Right lobe of liver (tissue), 6 donors: ENCODE data around the gene ZBTB7C. TPM values are rescaled to one million over a fixed set of nuclear protein-coding genes. Genes with fewer than 3 reads are reported as not detected.

Experiments used
- ATAC-seq, 4 donors: fragments of 200-7000 bp; cut with Tn5 transposase; one replicate each; pipeline ENCODE4 v1.9.1; 2020; ENCODE audit warnings: mild to moderate bottlenecking in 4 of 4, moderate library complexity in 4 of 4
- DNase-seq, 3 donors: peaks; one replicate each; pipeline ENCODE4 v3.0.0-alpha.2; 2020
- H3K27ac ChIP-seq, 3 donors: fragments of 200-600 bp; one replicate each; pipeline ENCODE4 v1.8.0; 2022
- H3K27me3 ChIP-seq, 2 donors: fragments of 200-600 bp; one replicate each; pipeline ENCODE4 v1.8.0; 2022
- H3K36me3 ChIP-seq, 4 donors: fragments of 200-600 bp; sonication (generic) in 1 of 4; one replicate each; pipeline versions ENCODE4 v1.5.1 to v1.8.0; 2017 to 2022; ENCODE audit warnings: control low read depth in 1 of 4
- H3K4me1 ChIP-seq, 4 donors: fragments of 200-600 bp; sonication (generic) in 1 of 4; one replicate each; pipeline versions ENCODE4 v1.5.1 to v1.8.0; 2017 to 2022; ENCODE audit warnings: control low read depth in 1 of 4
- H3K4me3 ChIP-seq, 3 donors: fragments of 200-600 bp; one replicate each; pipeline ENCODE4 v1.8.0; 2022
- H3K9me3 ChIP-seq, 4 donors: fragments of 200-600 bp; sonication (generic) in 1 of 4; one replicate each; pipeline versions ENCODE4 v1.5.1 to v1.8.0; 2017 to 2022; ENCODE audit warnings: control low read depth in 1 of 4
- POLR2A ChIP-seq: fragments of 450-650 bp; IDR thresholded peaks from one replicate; pipeline ENCODE4 v1.6.1; 2017; ENCODE audit warnings: antibody characterized with exemption, mild to moderate bottlenecking
- WGBS: methylation state at CpG from one replicate; pipeline ENCODE4 v1.1.6; 2018; ENCODE audit warnings: low coverage, low lambda C conversion rate; ENCODE audit not compliant: insufficient coverage; ENCODE audit errors: missing lambda C conversion rate; 5-methylcytosine and 5-hydroxymethylcytosine counted together
- intact Hi-C, 2 donors: fragments of 100-400 bp; cut with DNase I; formaldehyde crosslinking; loops; one replicate each; pipeline versions ENCODE4 v1.11.2 to v1.14.1; 2022
- total RNA-seq, 6 experiments: library from RNA; depleted of rRNA in 2 of 6; stranded (reverse); fragments of >200 nt in 2 of 6; fragmentation: NEBNext Ultra II Directional in 3 of 6; extraction: Animal tissue kit (Norgen Biotek cat#: 25700) in 3 of 6; gene quantifications; one replicate each; pipeline versions ENCODE4 v1.1.0 to v1.2.4, GENCODE V29; 2016 to 2023
- TF ChIP-seq, protein P1 (sequence below), 4 donors: fragments of 200-600 bp in 3 of 4; fragments of 450-650 bp in 1 of 4; IDR thresholded peaks; one replicate each; pipeline versions ENCODE4 v1.5.1 to v1.8.0; 2016 to 2022; ENCODE audit warnings: antibody characterized with exemption in 4 of 4, mild to moderate bottlenecking in 2 of 4
- donor health status: DM: no; HTN: yes; CAD: no.
- donor health status: DM: no; HTN: no; CAD: no.
- donor health status: DM: no; HTN: no; CAD: no.
- donor health status: DM: no; HTN: yes; CAD: no.
- donor health status: DM: no; HTN: yes; CAD: no.

ZBTB7C gene
- total RNA-seq, 6 experiments from 2014 or later = 1.1 to 1.7 (median 1.3) TPM

DNA sequence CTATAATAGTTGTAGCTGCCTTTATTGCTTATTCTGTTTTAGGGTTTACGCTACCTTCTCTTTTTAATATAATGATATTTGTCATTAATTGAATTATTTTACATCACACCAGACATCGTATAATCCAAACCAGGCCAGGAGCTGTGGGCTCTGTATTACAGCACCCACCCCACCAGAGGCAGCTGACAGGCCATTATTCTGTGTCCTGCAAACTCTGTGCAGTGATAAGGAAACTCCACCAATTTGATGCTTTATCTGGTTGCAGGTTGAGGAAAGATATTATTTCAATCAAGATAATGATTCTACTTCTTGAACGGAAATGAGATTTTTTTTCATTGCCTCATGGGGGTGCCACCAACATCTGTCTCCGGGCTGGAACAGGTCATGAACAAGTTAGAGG is 227.3 kb downstream of the ZBTB7C start:
- intact Hi-C loops = no loop called here
- Histone ChIP-seq H3K4me3 (no peak overlapping the region), H3K36me3 (no peaks in the 10 kb centered on the region), H3K9me3 (no peaks in the 10 kb centered on the region), H3K27ac (no peak overlapping the region), H3K27me3 (no peaks in the 10 kb centered on the region), H3K4me1 (peaks cover 0 to 9% (median 2%) of the 10 kb centered on the region in 4 donors)
- TF ChIP-seq POLR2A = no peak
- TF ChIP-seq, protein P1, sequence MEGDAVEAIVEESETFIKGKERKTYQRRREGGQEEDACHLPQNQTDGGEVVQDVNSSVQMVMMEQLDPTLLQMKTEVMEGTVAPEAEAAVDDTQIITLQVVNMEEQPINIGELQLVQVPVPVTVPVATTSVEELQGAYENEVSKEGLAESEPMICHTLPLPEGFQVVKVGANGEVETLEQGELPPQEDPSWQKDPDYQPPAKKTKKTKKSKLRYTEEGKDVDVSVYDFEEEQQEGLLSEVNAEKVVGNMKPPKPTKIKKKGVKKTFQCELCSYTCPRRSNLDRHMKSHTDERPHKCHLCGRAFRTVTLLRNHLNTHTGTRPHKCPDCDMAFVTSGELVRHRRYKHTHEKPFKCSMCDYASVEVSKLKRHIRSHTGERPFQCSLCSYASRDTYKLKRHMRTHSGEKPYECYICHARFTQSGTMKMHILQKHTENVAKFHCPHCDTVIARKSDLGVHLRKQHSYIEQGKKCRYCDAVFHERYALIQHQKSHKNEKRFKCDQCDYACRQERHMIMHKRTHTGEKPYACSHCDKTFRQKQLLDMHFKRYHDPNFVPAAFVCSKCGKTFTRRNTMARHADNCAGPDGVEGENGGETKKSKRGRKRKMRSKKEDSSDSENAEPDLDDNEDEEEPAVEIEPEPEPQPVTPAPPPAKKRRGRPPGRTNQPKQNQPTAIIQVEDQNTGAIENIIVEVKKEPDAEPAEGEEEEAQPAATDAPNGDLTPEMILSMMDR (IDR thresholded peaks at IDR 0.05) = no peak
- ATAC-seq (no peak), DNase-seq (no peak)
- 88% methylated on average over 4 of the region's 4 CpGs for WGBS

GRCh38 chr18:48181087-48181823 is 227.9 kb downstream of the ZBTB7C start:
- Histone ChIP-seq H3K27me3 (no peaks in the 10 kb centered on the region), H3K27ac (no peak overlapping the region), H3K4me1 (peaks cover 0 to 9% (median 2%) of the 10 kb centered on the region in 4 donors), H3K9me3 (no peaks in the 10 kb centered on the region), H3K4me3 (no peak overlapping the region), H3K36me3 (no peaks in the 10 kb centered on the region)
- intact Hi-C loops = no loop called here
- ATAC-seq = no peak
- WGBS = 86% methylated on average over 2 of the region's 3 CpGs
- TF ChIP-seq, protein P1 (IDR thresholded peaks at IDR 0.05) = no peak
- no peak for TF ChIP-seq POLR2A
- no peak for DNase-seq

- ATAC-seq (no peak), DNase-seq (no peak)
- WGBS = 56% methylated on average over 2 of the region's 2 CpGs
- Histone ChIP-seq H3K4me1 (peaks cover 0 to 9% (median 2%) of the 10 kb centered on the region in 4 donors), H3K9me3 (no peaks in the 10 kb centered on the region), H3K27ac (no peak overlapping the region), H3K4me3 (no peak overlapping the region), H3K27me3 (no peaks in the 10 kb centered on the region), H3K36me3 (no peaks in the 10 kb centered on the region)
- TF ChIP-seq POLR2A = no peak
- TF ChIP-seq, protein P1 (IDR thresholded peaks at IDR 0.05) = no peak
- intact Hi-C loops = no loop called here
Measured at GRCh38 chr18:48179666-48180065, 229.5 kb downstream of the ZBTB7C start.

DNA sequence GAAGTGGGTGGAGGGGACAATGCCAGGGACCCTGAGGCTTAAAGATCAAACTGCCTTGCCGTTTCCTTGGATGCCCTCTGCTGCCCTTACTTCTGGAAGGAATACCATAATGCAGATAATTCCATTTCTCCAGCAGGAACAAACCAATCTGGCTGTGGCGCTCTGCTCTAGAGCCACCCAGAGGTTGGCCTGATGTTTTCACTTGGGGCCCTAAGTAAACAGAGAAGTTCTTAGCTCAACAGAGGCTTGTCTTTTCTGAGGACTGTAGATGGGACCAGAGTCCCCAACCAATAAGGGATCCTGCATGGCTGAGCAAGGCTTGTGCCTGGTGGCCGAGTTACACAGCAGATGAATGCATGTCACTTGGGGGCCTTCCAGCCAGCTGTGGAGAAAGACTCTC is 230.2 kb downstream of the ZBTB7C start:
- no peak overlapping the region for H3K27ac ChIP-seq

More for the DNA sequence above, 230.2 kb downstream of the ZBTB7C start:
- DNase-seq (no peak), ATAC-seq (no peak)
- Histone ChIP-seq H3K36me3 (no peaks in the 10 kb centered on the region), H3K4me3 (no peak overlapping the region), H3K27me3 (no peaks in the 10 kb centered on the region), H3K4me1 (peaks cover 0 to 3% (median 0%) of the 10 kb centered on the region in 4 donors), H3K9me3 (no peaks in the 10 kb centered on the region)
- intact Hi-C loops = no loop called here
- TF ChIP-seq, protein P1 (IDR thresholded peaks at IDR 0.05) = no peak
- no peak for TF ChIP-seq POLR2A
- WGBS = 78% methylated on average over 3 of the region's 3 CpGs
